Measurements from ENCODE around the gene XPR1. TPM values are rescaled to one million over a fixed set of nuclear protein-coding genes. Genes with fewer than 3 reads are reported as not detected.
"Not testable (repeated sequence)": the region's sequence is repeated elsewhere in the genome, so short reads cannot be mapped to it uniquely, and the experiment has no call there.

Gene XPR1
- total RNA-seq, 1 donor from 2014 or later = 71.8 TPM

GRCh38 chr1:180672505-180672904, 40.7 kb downstream of the XPR1 start:
- peaks cover 3% of the 10 kb centered on the region for H3K4me1 Mint-ChIP-seq (ENCODE audit: unreplicated experiment)
- H3K27ac Mint-ChIP-seq (ENCODE audit: unreplicated experiment) = no peak overlapping the region
- H3K9me3 Mint-ChIP-seq (ENCODE audit: unreplicated experiment) = no peaks in the 10 kb centered on the region
- no peak for DNase-seq (ENCODE audit: low spot score)
- H3K4me3 Mint-ChIP-seq (ENCODE audit: unreplicated experiment) = no peak overlapping the region
- peaks cover 6% of the 10 kb centered on the region for H3K36me3 Mint-ChIP-seq (ENCODE audit: low read depth, unreplicated experiment)
- TF ChIP-seq, protein P1, sequence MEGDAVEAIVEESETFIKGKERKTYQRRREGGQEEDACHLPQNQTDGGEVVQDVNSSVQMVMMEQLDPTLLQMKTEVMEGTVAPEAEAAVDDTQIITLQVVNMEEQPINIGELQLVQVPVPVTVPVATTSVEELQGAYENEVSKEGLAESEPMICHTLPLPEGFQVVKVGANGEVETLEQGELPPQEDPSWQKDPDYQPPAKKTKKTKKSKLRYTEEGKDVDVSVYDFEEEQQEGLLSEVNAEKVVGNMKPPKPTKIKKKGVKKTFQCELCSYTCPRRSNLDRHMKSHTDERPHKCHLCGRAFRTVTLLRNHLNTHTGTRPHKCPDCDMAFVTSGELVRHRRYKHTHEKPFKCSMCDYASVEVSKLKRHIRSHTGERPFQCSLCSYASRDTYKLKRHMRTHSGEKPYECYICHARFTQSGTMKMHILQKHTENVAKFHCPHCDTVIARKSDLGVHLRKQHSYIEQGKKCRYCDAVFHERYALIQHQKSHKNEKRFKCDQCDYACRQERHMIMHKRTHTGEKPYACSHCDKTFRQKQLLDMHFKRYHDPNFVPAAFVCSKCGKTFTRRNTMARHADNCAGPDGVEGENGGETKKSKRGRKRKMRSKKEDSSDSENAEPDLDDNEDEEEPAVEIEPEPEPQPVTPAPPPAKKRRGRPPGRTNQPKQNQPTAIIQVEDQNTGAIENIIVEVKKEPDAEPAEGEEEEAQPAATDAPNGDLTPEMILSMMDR (IDR thresholded peaks at IDR 0.05; ENCODE audit: unreplicated experiment) = no peak
- H3K27me3 Mint-ChIP-seq (ENCODE audit: unreplicated experiment) = no peaks in the 10 kb centered on the region

DNA sequence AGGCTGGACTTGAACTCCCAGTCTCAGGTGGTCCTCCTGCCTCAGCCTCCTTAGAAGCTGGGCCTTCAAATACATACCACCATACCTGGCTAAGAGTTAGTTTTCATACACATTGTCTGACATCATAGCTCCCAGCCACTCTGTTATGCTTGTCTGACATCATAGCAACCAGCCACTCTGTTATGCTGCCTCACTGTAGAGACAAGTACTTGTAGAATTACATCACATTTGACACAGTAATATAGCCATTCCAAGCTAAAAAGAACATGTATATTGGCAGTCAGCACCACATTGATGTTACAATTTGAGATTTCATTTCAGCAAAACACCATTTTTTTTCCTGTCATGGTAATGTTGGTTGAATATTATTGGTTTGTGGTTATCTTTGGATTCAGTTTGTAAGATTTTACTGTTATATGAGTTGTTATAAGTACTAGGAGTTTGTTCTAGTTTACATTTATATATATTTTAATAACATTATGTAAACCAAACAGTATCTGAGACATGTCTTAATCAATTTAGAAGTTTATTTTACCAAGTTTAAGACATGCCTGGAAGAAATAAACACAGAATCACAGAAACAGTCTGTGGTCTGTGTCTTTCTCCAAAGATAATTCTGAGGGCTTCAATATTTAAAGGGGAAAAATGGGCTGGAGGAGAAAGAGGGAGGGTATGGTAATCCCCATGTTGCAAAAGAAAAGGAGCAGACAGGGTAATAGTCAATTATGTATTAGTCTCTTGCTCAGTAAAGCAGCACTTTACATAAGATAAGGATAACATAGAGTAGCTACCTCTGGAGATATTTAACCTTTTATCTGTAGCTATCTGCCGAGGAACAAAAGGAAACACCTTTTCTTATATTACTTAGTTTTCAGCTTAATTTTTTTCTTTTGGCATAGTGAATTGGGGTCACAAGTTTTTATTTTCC, 43.0 kb downstream of the XPR1 start:
- Mint-ChIP-seq H3K27me3 (ENCODE audit: unreplicated experiment) (no peaks in the 10 kb centered on the region), H3K27ac (ENCODE audit: unreplicated experiment) (peak overlapping the region; percentile 48), H3K4me1 (ENCODE audit: unreplicated experiment) (peaks cover 3% of the 10 kb centered on the region), H3K36me3 (ENCODE audit: low read depth, unreplicated experiment) (peaks cover 6% of the 10 kb centered on the region), H3K4me3 (ENCODE audit: unreplicated experiment) (no peak overlapping the region), H3K9me3 (ENCODE audit: unreplicated experiment) (no peaks in the 10 kb centered on the region)
- TF ChIP-seq, protein P1 (IDR thresholded peaks at IDR 0.05; ENCODE audit: unreplicated experiment) = no peak
- DNase-seq (ENCODE audit: low spot score) = no peak

DNA sequence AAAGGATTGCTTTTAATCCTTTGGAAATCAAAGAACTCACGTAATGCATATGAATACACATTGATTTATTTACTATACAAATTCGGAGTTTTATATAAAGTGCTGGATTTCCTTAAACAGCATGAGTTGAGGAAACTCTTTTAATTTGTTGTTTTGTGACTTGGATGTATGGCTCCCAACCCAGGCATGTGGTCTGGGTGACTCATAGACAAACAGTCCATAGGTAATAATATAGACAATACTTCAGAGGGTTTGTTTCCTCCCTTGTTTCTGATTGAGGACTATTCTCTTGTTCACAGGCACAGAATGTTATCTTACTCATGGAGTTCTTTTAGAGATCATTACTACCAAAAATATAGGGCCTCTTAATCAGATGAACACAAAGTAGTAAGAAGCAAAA, 43.8 kb downstream of the XPR1 start:
- H3K9me3 Mint-ChIP-seq (ENCODE audit: unreplicated experiment) = no peaks in the 10 kb centered on the region
- no peak overlapping the region for H3K4me3 Mint-ChIP-seq (ENCODE audit: unreplicated experiment)
- H3K27ac Mint-ChIP-seq (ENCODE audit: unreplicated experiment) = no peak overlapping the region
- peaks cover 6% of the 10 kb centered on the region for H3K36me3 Mint-ChIP-seq (ENCODE audit: low read depth, unreplicated experiment)
- H3K4me1 Mint-ChIP-seq (ENCODE audit: unreplicated experiment) = peaks cover 3% of the 10 kb centered on the region
- TF ChIP-seq, protein P1 (IDR thresholded peaks at IDR 0.05; ENCODE audit: unreplicated experiment) = no peak
- DNase-seq (ENCODE audit: low spot score) = no peak
- H3K27me3 Mint-ChIP-seq (ENCODE audit: unreplicated experiment) = no peaks in the 10 kb centered on the region

DNA sequence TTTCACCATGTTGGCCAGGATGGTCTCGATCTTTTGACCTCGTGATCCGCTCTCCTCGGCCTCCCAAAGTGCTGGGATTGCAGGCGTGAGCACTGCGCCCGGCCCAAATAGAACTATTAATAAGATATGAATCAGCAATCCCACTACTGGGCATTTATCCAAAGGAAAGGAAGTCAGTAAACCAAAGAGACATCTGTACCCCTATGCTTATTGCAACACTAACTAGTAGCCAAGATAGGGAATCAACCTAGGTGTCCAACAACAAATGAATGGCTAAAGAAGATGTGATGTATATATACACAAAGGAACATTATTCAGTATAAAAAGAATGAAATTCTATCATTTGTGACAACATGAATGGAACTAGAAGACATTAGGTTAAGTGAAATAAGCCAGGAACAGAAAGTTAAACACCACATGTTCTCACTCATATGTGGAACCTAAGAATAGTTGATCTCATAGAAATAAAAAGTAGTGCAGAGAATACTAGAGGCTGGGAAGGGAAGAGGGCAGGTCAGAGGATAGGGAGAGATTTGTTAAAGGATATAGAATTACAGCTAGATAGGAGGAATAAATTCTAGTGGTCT, 48.8 kb downstream of the XPR1 start:
- Mint-ChIP-seq H3K27ac (ENCODE audit: unreplicated experiment) (no peak overlapping the region), H3K4me1 (ENCODE audit: unreplicated experiment) (peaks cover 3% of the 10 kb centered on the region), H3K36me3 (ENCODE audit: low read depth, unreplicated experiment) (peaks cover 7% of the 10 kb centered on the region)

GRCh38 chr1:180683117-180683516, 51.3 kb downstream of the XPR1 start:
- H3K4me3 Mint-ChIP-seq (ENCODE audit: unreplicated experiment); H3K27me3 Mint-ChIP-seq (ENCODE audit: unreplicated experiment); H3K9me3 Mint-ChIP-seq (ENCODE audit: unreplicated experiment); H3K4me1 Mint-ChIP-seq (ENCODE audit: unreplicated experiment); DNase-seq (ENCODE audit: low spot score); H3K27ac Mint-ChIP-seq (ENCODE audit: unreplicated experiment): not testable (repeated sequence)
- peaks cover 11% of the 10 kb centered on the region for H3K36me3 Mint-ChIP-seq (ENCODE audit: low read depth, unreplicated experiment)

More for the DNA sequence above, 48.8 kb downstream of the XPR1 start:
- Mint-ChIP-seq H3K27me3 (ENCODE audit: unreplicated experiment) (no peaks in the 10 kb centered on the region), H3K4me3 (ENCODE audit: unreplicated experiment) (no peak overlapping the region), H3K9me3 (ENCODE audit: unreplicated experiment) (no peaks in the 10 kb centered on the region)
- TF ChIP-seq, protein P1 (IDR thresholded peaks at IDR 0.05; ENCODE audit: unreplicated experiment) = no peak
- no peak for DNase-seq (ENCODE audit: low spot score)

All from endothelial cell (in vitro differentiated cells).